ENCODE measurements around the gene PLIN5. TPM values are rescaled to one million over a fixed set of nuclear protein-coding genes. Genes with fewer than 3 reads are reported as not detected.

PLIN5 gene
- total RNA-seq, 2 donors from 2014 or later = 3.7 to 3.9 TPM

GRCh38 chr19:4555657-4556561 is 20.9 kb upstream of the PLIN5 start:
- Histone ChIP-seq H3K9me3 (ENCODE audit: control insufficient read depth, low read length) (no peaks in the 10 kb centered on the region), H3K9ac (ENCODE audit: extremely low read depth, low read length, poor library complexity, severe bottlenecking) (no peak overlapping the region), H3K4me1 (ENCODE audit: control insufficient read depth, insufficient read depth, low read length) (no peaks in the 10 kb centered on the region), H3K36me3 (ENCODE audit: control insufficient read depth, insufficient read depth, low read length) (peaks cover 9% of the 10 kb centered on the region), H3K4me3 (ENCODE audit: low read length) (no peak overlapping the region), H3K27me3 (ENCODE audit: control insufficient read depth, insufficient read depth, low read length, poor library complexity, severe bottlenecking) (no peaks in the 10 kb centered on the region), H3K27ac (ENCODE audit: low read depth, low read length) (no peak overlapping the region)
- Mint-ChIP-seq H3K27ac (no peak overlapping the region), H3K4me1 (no peaks in the 10 kb centered on the region), H3K9me3 (no peaks in the 10 kb centered on the region), H3K27me3 (ENCODE audit: insufficient read depth) (peaks cover 2% of the 10 kb centered on the region), H3K36me3 (ENCODE audit: low read depth) (peaks cover 41% of the 10 kb centered on the region), H3K4me3 (no peak overlapping the region)
- WGBS, 2 experiments (ENCODE audit: insufficient coverage in 1 of 2, insufficient read length in 1 of 2) = 91 to 93% methylated on average over 27 to 43 of the region's 43 CpGs
- TF ChIP-seq, protein P1, sequence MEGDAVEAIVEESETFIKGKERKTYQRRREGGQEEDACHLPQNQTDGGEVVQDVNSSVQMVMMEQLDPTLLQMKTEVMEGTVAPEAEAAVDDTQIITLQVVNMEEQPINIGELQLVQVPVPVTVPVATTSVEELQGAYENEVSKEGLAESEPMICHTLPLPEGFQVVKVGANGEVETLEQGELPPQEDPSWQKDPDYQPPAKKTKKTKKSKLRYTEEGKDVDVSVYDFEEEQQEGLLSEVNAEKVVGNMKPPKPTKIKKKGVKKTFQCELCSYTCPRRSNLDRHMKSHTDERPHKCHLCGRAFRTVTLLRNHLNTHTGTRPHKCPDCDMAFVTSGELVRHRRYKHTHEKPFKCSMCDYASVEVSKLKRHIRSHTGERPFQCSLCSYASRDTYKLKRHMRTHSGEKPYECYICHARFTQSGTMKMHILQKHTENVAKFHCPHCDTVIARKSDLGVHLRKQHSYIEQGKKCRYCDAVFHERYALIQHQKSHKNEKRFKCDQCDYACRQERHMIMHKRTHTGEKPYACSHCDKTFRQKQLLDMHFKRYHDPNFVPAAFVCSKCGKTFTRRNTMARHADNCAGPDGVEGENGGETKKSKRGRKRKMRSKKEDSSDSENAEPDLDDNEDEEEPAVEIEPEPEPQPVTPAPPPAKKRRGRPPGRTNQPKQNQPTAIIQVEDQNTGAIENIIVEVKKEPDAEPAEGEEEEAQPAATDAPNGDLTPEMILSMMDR (conservative IDR thresholded peaks at IDR 0.05) = no peak
- peak; percentile 91 for DNase-seq

DNA sequence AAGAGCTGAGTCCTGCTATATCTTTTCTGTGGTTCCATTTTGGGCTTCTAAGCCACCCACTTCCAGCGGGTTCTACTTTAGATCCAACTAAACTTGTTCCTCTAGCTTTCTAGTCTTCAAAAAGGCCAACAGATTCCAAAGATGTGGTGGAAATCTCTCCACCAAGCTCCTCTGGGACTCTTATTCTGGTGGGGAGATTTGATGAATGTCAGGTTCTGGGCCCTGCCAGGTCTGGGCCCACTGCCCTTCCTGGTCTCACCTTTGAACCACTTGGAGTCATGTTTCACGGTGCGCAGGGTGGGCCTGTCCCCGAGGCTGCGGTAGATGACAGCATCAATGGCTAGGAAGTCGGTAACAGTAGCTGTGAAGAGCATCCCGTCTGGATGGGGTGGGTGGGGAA is 19.7 kb upstream of the PLIN5 start:
- 91 to 100% methylated on average over 3 to 7 of the region's 7 CpGs for WGBS, 2 experiments (ENCODE audit: insufficient coverage in 1 of 2, insufficient read length in 1 of 2)
- Histone ChIP-seq H3K36me3 (ENCODE audit: control insufficient read depth, insufficient read depth, low read length) (peaks cover 9% of the 10 kb centered on the region), H3K9ac (ENCODE audit: extremely low read depth, low read length, poor library complexity, severe bottlenecking) (no peak overlapping the region), H3K27me3 (ENCODE audit: control insufficient read depth, insufficient read depth, low read length, poor library complexity, severe bottlenecking) (no peaks in the 10 kb centered on the region), H3K4me3 (ENCODE audit: low read length) (no peak overlapping the region), H3K27ac (ENCODE audit: low read depth, low read length) (no peak overlapping the region), H3K4me1 (ENCODE audit: control insufficient read depth, insufficient read depth, low read length) (no peaks in the 10 kb centered on the region), H3K9me3 (ENCODE audit: control insufficient read depth, low read length) (no peaks in the 10 kb centered on the region)
- Mint-ChIP-seq H3K9me3 (no peaks in the 10 kb centered on the region), H3K36me3 (ENCODE audit: low read depth) (peaks cover 49% of the 10 kb centered on the region), H3K4me1 (no peaks in the 10 kb centered on the region), H3K27me3 (ENCODE audit: insufficient read depth) (peaks cover 2% of the 10 kb centered on the region), H3K27ac (no peak overlapping the region), H3K4me3 (no peak overlapping the region)
- TF ChIP-seq, protein P1 (conservative IDR thresholded peaks at IDR 0.05) = no peak
- DNase-seq = no peak

GRCh38 chr19:4553775-4554174 is 18.8 kb upstream of the PLIN5 start:
- Mint-ChIP-seq H3K27me3 (ENCODE audit: insufficient read depth) (peaks cover 2% of the 10 kb centered on the region), H3K4me3 (no peak overlapping the region), H3K36me3 (ENCODE audit: low read depth) (peaks cover 55% of the 10 kb centered on the region), H3K27ac (no peak overlapping the region), H3K9me3 (no peaks in the 10 kb centered on the region), H3K4me1 (no peaks in the 10 kb centered on the region)
- Histone ChIP-seq H3K9me3 (ENCODE audit: control insufficient read depth, low read length) (no peaks in the 10 kb centered on the region), H3K27ac (ENCODE audit: low read depth, low read length) (no peak overlapping the region), H3K36me3 (ENCODE audit: control insufficient read depth, insufficient read depth, low read length) (peaks cover 9% of the 10 kb centered on the region), H3K4me1 (ENCODE audit: control insufficient read depth, insufficient read depth, low read length) (no peaks in the 10 kb centered on the region), H3K9ac (ENCODE audit: extremely low read depth, low read length, poor library complexity, severe bottlenecking) (no peak overlapping the region), H3K27me3 (ENCODE audit: control insufficient read depth, insufficient read depth, low read length, poor library complexity, severe bottlenecking) (no peaks in the 10 kb centered on the region), H3K4me3 (ENCODE audit: low read length) (no peak overlapping the region)
- TF ChIP-seq, protein P1 (conservative IDR thresholded peaks at IDR 0.05) = no peak
- no peak for DNase-seq
- WGBS, 2 experiments (ENCODE audit: insufficient coverage in 1 of 2, insufficient read length in 1 of 2) = 74 to 90% methylated on average over 3 of the region's 3 CpGs
